DOHH2 (cell line): ENCODE data around the gene SNTA1.

Experiments
- H3F3A ChIP-seq: fragments of 200-600 bp; sonication (generic), shearing (Covaris generic); 2 replicates; pipeline ENCODE4 v1.6.0; 2016; ENCODE audit warnings: antibody characterized with exemption, mild to moderate bottlenecking; ENCODE audit not compliant: control insufficient read depth, insufficient read depth
- H3K27ac ChIP-seq: fragments of 200-600 bp; sonication (generic); 2 replicates; pipeline ENCODE4 v1.5.1; 2014; ENCODE audit warnings: low read depth, mild to moderate bottlenecking, low read length, moderate library complexity
- H3K27me3 ChIP-seq: fragments of 200-600 bp; sonication (generic); 2 replicates; pipeline ENCODE4 v1.6.1; 2014; ENCODE audit warnings: mild to moderate bottlenecking, low read length, mixed read lengths; ENCODE audit not compliant: control insufficient read depth
- H3K36me3 ChIP-seq: fragments of 200-600 bp; sonication (generic); 2 replicates; pipeline ENCODE4 v1.6.1; 2014; ENCODE audit warnings: mild to moderate bottlenecking, low read length, moderate library complexity, mixed read lengths; ENCODE audit not compliant: control insufficient read depth
- H3K4me1 ChIP-seq: fragments of 200-600 bp; sonication (generic); 2 replicates; pipeline ENCODE4 v1.6.1; 2014; ENCODE audit warnings: mild to moderate bottlenecking, low read length, mixed read lengths; ENCODE audit not compliant: control insufficient read depth
- H3K4me2 ChIP-seq: fragments of 200-600 bp; sonication (generic); 2 replicates; pipeline ENCODE4 v1.6.0; 2014; ENCODE audit warnings: mild to moderate bottlenecking, low read length, moderate library complexity
- H3K4me3 ChIP-seq: fragments of 200-600 bp; sonication (generic); 2 replicates; pipeline ENCODE4 v1.5.1; 2014; ENCODE audit warnings: mild to moderate bottlenecking, low read length, mixed read lengths
- H3K79me2 ChIP-seq: fragments of 200-600 bp; sonication (generic); 2 replicates; pipeline ENCODE4 v1.6.1; 2014; ENCODE audit warnings: mild to moderate bottlenecking, low read length, mixed read lengths; ENCODE audit not compliant: control insufficient read depth
- H3K9me2 ChIP-seq: fragments of 200-600 bp; sonication (generic); replicated peaks from 2 replicates; pipeline ENCODE4 v1.6.1; 2014; ENCODE audit warnings: mild to moderate bottlenecking, low read length, mixed read lengths; ENCODE audit not compliant: control insufficient read depth
- H3K9me3 ChIP-seq: fragments of 200-600 bp; sonication (generic); 2 replicates; pipeline ENCODE4 v1.6.1; 2014; ENCODE audit warnings: antibody characterized with exemption, low read length, mixed read lengths; ENCODE audit not compliant: control insufficient read depth, insufficient read depth
- H4K20me1 ChIP-seq: fragments of 200-600 bp; sonication (generic); 2 replicates; pipeline ENCODE4 v1.6.0; 2014; ENCODE audit warnings: low read depth, mild to moderate bottlenecking, antibody characterized with exemption, low read length, moderate library complexity; ENCODE audit not compliant: control insufficient read depth, insufficient read depth
- EZH2phosphoT487 ChIP-seq: fragments of 200-600 bp; sonication (generic); IDR thresholded peaks from 2 replicates; pipeline ENCODE4 v1.6.1; 2017; ENCODE audit warnings: borderline replicate concordance, mild to moderate bottlenecking, antibody characterized with exemption, low read length, moderate library complexity, mixed read lengths
- TF ChIP-seq, protein P1 (sequence below): fragments of 200-600 bp; sonication (generic); IDR thresholded peaks from one replicate; pipeline ENCODE4 v1.5.1; 2014; ENCODE audit warnings: antibody characterized with exemption, mild to moderate bottlenecking, low read depth, low read length; ENCODE audit not compliant: poor library complexity, severe bottlenecking

SNTA1 gene

DNA sequence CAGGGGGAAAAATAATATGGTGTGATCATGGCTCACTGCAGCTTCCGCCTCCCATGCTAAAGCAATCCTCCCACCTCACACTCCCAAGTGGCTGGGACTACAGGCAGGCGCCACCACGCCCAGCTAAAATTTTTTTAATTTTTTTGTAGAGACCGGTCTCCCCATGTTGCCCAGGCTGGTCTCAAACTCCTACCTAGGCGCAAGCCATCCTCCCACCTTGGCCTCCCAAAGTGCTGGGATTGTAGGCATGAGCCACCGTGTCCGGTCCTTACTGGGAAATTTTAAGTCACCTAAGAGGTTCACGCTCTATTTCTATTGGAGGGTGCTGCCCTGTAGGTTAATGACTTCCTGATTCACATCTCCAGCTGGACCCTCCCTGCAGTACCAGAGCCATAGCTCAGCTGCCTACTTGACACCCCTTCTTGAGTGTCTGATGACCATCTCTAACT is 41.6 kb downstream of the SNTA1 start:
- no peaks in the 10 kb centered on the region for H3K9me3 ChIP-seq
- H3K4me3 ChIP-seq: peak overlapping the region; percentile 78
- H3F3A ChIP-seq: peaks cover 4% of the 10 kb centered on the region; the same call in 1 of the 2 replicates
- H3K36me3 ChIP-seq: peaks cover 17% of the 10 kb centered on the region
- no peaks in the 10 kb centered on the region for H3K27me3 ChIP-seq
- H3K9me2 ChIP-seq: no peaks in the 10 kb centered on the region
- peak overlapping the region; percentile 66 for H3K4me2 ChIP-seq
- peaks cover 22% of the 10 kb centered on the region; the same call in 1 of the 2 replicates for H4K20me1 ChIP-seq
- TF ChIP-seq, protein P1, sequence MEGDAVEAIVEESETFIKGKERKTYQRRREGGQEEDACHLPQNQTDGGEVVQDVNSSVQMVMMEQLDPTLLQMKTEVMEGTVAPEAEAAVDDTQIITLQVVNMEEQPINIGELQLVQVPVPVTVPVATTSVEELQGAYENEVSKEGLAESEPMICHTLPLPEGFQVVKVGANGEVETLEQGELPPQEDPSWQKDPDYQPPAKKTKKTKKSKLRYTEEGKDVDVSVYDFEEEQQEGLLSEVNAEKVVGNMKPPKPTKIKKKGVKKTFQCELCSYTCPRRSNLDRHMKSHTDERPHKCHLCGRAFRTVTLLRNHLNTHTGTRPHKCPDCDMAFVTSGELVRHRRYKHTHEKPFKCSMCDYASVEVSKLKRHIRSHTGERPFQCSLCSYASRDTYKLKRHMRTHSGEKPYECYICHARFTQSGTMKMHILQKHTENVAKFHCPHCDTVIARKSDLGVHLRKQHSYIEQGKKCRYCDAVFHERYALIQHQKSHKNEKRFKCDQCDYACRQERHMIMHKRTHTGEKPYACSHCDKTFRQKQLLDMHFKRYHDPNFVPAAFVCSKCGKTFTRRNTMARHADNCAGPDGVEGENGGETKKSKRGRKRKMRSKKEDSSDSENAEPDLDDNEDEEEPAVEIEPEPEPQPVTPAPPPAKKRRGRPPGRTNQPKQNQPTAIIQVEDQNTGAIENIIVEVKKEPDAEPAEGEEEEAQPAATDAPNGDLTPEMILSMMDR: no peak
- no peak for TF ChIP-seq EZH2phosphoT487
- H3K27ac ChIP-seq: peak overlapping the region; percentile 53
- H3K79me2 ChIP-seq: peaks cover 59% of the 10 kb centered on the region
- peaks cover 25% of the 10 kb centered on the region for H3K4me1 ChIP-seq

DNA sequence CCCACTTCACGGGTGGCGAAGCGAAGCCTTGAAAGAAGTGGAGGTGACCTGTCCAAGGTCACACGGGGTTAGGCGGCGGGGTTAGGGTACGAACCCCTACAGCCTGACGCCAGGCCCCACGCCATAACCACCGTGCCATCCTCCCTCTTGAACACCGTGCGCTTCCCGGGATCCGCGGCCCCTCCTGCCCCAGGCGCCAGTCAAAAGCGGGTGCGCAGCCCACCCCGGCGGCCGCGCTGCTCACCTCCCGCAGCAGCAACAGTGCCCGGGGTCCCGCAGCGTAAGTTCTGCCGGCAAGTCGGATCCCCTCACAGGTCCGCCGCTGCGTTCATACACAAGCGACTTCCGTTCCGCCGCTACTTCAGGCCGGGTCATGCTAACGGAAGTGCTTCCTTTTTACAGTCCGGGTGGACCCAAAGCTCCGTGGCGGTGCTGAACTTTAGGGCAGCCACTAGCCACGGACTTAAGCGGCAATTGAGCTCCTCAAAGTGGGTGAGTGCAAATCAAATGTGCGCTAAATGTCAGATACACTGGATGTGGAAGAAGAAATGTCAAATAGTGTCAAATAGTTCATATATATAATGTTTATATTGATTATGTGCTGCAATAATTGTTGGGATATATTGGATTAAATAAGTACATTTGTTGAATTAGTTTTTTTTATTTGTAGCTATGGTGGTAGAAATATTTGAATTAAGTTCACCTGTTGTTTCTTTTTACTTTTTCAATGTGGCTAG is 42.2 kb downstream of the SNTA1 start, which contains the start of gene CDK5RAP1:
TSS of gene CDK5RAP1 (minus strand) at position 336 of the 737 bp plus-strand sequence. CDS start 4,455 bp downstream, outside the sequence.
- H3K27me3 ChIP-seq: no peaks in the 10 kb centered on the region
- no peaks in the 10 kb centered on the region for H3K9me2 ChIP-seq
- H3F3A ChIP-seq: peaks cover 4% of the 10 kb centered on the region; the same call in 1 of the 2 replicates
- H3K4me1 ChIP-seq: peaks cover 25% of the 10 kb centered on the region
- peaks cover 22% of the 10 kb centered on the region; the same call in 1 of the 2 replicates for H4K20me1 ChIP-seq
- no peaks in the 10 kb centered on the region for H3K9me3 ChIP-seq
- no peak for TF ChIP-seq EZH2phosphoT487
- TF ChIP-seq, protein P1: no peak
- peak within 1 kb of the TSS; percentile 53 for H3K27ac ChIP-seq
- H3K79me2 ChIP-seq: peaks cover 65% of the 10 kb centered on the region
- peaks cover 23% of the 10 kb centered on the region for H3K36me3 ChIP-seq
- peak within 1 kb of the TSS; percentile 66 for H3K4me2 ChIP-seq
- peak within 1 kb of the TSS; percentile 78 for H3K4me3 ChIP-seq

- Histone ChIP-seq H3K27ac (peak overlapping the region; percentile 53; the same call in 1 of the 2 replicates), H3K79me2 (peaks cover 70% of the 10 kb centered on the region)
These were observed 42.8 kb downstream of the SNTA1 start for GRCh38 chr20:33400812-33401183.

More at GRCh38 chr20:33400812-33401183, 42.8 kb downstream of the SNTA1 start:
- H3K4me2 ChIP-seq: peak overlapping the region; percentile 66
- H3K27me3 ChIP-seq: no peaks in the 10 kb centered on the region
- H3K4me1 ChIP-seq: peaks cover 25% of the 10 kb centered on the region
- H4K20me1 ChIP-seq: peaks cover 22% of the 10 kb centered on the region; the same call in 1 of the 2 replicates
- no peaks in the 10 kb centered on the region for H3K9me3 ChIP-seq
- no peak for TF ChIP-seq EZH2phosphoT487
- TF ChIP-seq, protein P1: peak; percentile 49
- H3K9me2 ChIP-seq: no peaks in the 10 kb centered on the region
- peak overlapping the region; percentile 78 for H3K4me3 ChIP-seq
- peaks cover 4% of the 10 kb centered on the region; the same call in 1 of the 2 replicates for H3F3A ChIP-seq
- H3K36me3 ChIP-seq: peaks cover 28% of the 10 kb centered on the region
